Measurements from ENCODE around the gene VAMP5. TPM values are rescaled to one million over a fixed set of nuclear protein-coding genes. Genes with fewer than 3 reads are reported as not detected.

Gene VAMP5
- total and polyA plus RNA-seq, 10 of the 15 experiments (the other 5 are each of a cell fraction or from before 2014, with no cell fraction given): 3.8 to 52.7 (median 24.1) TPM

DNA sequence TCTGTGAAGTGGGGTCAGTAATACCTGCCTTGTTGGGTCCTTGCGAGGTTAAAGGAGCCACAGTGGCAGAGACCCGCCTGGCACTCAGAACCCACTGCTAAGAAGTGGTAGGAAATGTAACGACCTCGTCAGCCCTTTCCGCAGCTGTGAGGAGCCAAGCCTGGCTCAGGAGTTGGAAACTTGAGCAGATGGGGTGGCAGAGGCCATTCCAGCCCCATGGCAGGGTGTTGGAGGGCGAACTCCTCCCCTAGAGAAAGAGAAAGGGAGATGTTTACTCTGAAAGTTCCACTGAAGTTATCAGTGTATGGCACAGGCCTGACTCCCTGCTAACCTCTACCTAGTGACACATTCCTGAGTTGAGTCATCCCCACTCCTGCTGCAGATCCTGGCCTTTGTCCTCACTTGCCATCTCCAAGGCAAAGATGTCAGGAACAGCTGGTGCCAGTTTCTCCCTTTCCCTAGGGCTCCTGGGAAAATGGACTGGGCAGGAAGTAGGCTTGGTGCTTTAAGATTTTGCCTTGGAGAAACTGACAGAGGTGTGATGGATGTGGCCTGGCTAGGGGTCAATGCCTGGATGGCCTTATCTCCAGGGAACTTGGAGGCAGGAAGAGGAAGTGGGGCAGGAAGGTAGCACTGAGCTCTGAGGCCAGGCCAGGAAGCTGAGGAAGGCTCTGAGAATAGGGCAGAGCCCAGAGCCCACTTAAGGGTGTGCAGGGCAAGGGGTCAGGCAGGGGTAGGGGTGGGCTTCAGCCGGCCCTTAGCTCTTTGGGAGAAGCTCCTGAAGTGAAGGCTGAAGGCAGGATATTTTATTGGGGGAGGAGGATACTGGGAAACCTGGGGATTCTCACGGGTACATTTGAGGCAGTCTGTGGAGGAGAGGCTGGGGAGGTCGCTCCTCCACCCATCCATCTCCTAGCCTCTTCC lies 888 bp downstream of the VAMP5 start (continued):
- TF ChIP-seq, protein P1, sequence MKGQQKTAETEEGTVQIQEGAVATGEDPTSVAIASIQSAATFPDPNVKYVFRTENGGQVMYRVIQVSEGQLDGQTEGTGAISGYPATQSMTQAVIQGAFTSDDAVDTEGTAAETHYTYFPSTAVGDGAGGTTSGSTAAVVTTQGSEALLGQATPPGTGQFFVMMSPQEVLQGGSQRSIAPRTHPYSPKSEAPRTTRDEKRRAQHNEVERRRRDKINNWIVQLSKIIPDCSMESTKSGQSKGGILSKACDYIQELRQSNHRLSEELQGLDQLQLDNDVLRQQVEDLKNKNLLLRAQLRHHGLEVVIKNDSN (IDR thresholded peaks at IDR 0.05; ENCODE audit: borderline replicate concordance, extremely low read length, insufficient read depth, low read depth, low read length): no peak
- TF ChIP-seq TBL1XR1 (IDR thresholded peaks at IDR 0.05; ENCODE audit: low read depth, low read length) (no peak), EED (IDR thresholded peaks at IDR 0.05; ENCODE audit: low read depth) (peak; percentile 71), ETV6 (conservative IDR thresholded peaks at IDR 0.05 in 1 of 2, IDR thresholded peaks at IDR 0.05 in 1 of 2; ENCODE audit: borderline replicate concordance in 1 of 2, low read depth in 1 of 2) (peak in 1 of 2 experiments; percentile 46; a peak in 2 of 4 replicates), SP1 (IDR thresholded peaks at IDR 0.05; ENCODE audit: low read depth, low read length) (no peak), NR2C2 (IDR thresholded peaks at IDR 0.05; ENCODE audit: borderline replicate concordance, control insufficient read depth, insufficient read length, low read depth) (no peak), RELA (IDR thresholded peaks at IDR 0.05; ENCODE audit: borderline replicate concordance, partially characterized antibody) (no peak), CHD2 (IDR thresholded peaks at IDR 0.05; ENCODE audit: borderline replicate concordance, low read depth, low read length) (no peak), NBN (IDR thresholded peaks at IDR 0.05) (no peak), JUNB (IDR thresholded peaks at IDR 0.05) (peak; percentile 35; the same call in 1 of the 2 replicates)
- TF ChIP-seq, protein P2, sequence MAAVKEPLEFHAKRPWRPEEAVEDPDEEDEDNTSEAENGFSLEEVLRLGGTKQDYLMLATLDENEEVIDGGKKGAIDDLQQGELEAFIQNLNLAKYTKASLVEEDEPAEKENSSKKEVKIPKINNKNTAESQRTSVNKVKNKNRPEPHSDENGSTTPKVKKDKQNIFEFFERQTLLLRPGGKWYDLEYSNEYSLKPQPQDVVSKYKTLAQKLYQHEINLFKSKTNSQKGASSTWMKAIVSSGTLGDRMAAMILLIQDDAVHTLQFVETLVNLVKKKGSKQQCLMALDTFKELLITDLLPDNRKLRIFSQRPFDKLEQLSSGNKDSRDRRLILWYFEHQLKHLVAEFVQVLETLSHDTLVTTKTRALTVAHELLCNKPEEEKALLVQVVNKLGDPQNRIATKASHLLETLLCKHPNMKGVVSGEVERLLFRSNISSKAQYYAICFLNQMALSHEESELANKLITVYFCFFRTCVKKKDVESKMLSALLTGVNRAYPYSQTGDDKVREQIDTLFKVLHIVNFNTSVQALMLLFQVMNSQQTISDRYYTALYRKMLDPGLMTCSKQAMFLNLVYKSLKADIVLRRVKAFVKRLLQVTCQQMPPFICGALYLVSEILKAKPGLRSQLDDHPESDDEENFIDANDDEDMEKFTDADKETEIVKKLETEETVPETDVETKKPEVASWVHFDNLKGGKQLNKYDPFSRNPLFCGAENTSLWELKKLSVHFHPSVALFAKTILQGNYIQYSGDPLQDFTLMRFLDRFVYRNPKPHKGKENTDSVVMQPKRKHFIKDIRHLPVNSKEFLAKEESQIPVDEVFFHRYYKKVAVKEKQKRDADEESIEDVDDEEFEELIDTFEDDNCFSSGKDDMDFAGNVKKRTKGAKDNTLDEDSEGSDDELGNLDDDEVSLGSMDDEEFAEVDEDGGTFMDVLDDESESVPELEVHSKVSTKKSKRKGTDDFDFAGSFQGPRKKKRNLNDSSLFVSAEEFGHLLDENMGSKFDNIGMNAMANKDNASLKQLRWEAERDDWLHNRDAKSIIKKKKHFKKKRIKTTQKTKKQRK (IDR thresholded peaks at IDR 0.05; ENCODE audit: low read depth, low read length): no peak
- TF ChIP-seq, protein P3, sequence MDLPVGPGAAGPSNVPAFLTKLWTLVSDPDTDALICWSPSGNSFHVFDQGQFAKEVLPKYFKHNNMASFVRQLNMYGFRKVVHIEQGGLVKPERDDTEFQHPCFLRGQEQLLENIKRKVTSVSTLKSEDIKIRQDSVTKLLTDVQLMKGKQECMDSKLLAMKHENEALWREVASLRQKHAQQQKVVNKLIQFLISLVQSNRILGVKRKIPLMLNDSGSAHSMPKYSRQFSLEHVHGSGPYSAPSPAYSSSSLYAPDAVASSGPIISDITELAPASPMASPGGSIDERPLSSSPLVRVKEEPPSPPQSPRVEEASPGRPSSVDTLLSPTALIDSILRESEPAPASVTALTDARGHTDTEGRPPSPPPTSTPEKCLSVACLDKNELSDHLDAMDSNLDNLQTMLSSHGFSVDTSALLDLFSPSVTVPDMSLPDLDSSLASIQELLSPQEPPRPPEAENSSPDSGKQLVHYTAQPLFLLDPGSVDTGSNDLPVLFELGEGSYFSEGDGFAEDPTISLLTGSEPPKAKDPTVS (IDR thresholded peaks at IDR 0.05; ENCODE audit: low read depth, low read length): no peak
- TF ChIP-seq, protein P4, sequence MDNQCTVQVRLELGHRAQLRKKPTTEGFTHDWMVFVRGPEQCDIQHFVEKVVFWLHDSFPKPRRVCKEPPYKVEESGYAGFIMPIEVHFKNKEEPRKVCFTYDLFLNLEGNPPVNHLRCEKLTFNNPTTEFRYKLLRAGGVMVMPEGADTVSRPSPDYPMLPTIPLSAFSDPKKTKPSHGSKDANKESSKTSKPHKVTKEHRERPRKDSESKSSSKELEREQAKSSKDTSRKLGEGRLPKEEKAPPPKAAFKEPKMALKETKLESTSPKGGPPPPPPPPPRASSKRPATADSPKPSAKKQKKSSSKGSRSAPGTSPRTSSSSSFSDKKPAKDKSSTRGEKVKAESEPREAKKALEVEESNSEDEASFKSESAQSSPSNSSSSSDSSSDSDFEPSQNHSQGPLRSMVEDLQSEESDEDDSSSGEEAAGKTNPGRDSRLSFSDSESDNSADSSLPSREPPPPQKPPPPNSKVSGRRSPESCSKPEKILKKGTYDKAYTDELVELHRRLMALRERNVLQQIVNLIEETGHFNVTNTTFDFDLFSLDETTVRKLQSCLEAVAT (IDR thresholded peaks at IDR 0.05): 0 out of 2 replicates have a peak, but pooled peaks have one; percentile 11

All from GM12878 (cell line).